SW480 (cell line): ENCODE data around the gene TAGLN2.

Experiments
- DNase-seq: peaks from one replicate; pipeline ENCODE4 v3.0.0-alpha.2; 2016; ENCODE audit warnings: low spot score

The TAGLN2 gene

GRCh38 chr1:159924791-159925718 is at the start of gene TAGLN2:
Gene TAGLN2 (minus strand): TSS chr1:159925507. CDS start chr1:159920509, 4,998 bp downstream.
- DNase-seq, result peak; percentile 82

GRCh38 chr1:159974350-159974965 is 49.2 kb upstream of the TAGLN2 start:
- DNase-seq, result no peak

GRCh38 chr1:159973350-159973940 is 48.1 kb upstream of the TAGLN2 start:
- no peak for DNase-seq

- no peak for DNase-seq
Observed at GRCh38 chr1:159972443-159973205, 47.3 kb upstream of the TAGLN2 start.

- peak; percentile 83 for DNase-seq
Observed at GRCh38 chr1:159970932-159971342, 45.6 kb upstream of the TAGLN2 start.

GRCh38 chr1:159968901-159969300 is 43.6 kb upstream of the TAGLN2 start:
- DNase-seq, result no peak

GRCh38 chr1:159965263-159965662 is 40.0 kb upstream of the TAGLN2 start:
- no peak for DNase-seq

GRCh38 chr1:159964144-159964543 is 38.8 kb upstream of the TAGLN2 start:
- no peak for DNase-seq

- DNase-seq, result no peak
Observed at GRCh38 chr1:159962176-159962575, 36.9 kb upstream of the TAGLN2 start.

- no peak for DNase-seq
Observed at GRCh38 chr1:159961636-159962035, 36.3 kb upstream of the TAGLN2 start.

- no peak for DNase-seq
Observed at GRCh38 chr1:159960721-159961381, 35.5 kb upstream of the TAGLN2 start.

GRCh38 chr1:159959451-159959850 is 34.1 kb upstream of the TAGLN2 start:
- no peak for DNase-seq

- DNase-seq, result no peak
Observed at GRCh38 chr1:159958719-159959380, 33.5 kb upstream of the TAGLN2 start.

- no peak for DNase-seq
Observed at GRCh38 chr1:159957824-159958268, 32.5 kb upstream of the TAGLN2 start.

- DNase-seq, result no peak
Observed at GRCh38 chr1:159955456-159955855, 30.1 kb upstream of the TAGLN2 start.

GRCh38 chr1:159953536-159954515 is 28.5 kb upstream of the TAGLN2 start, which contains the start of gene SLAMF9:
Gene SLAMF9 (minus strand): TSS chr1:159954237. CDS start chr1:159954137, 100 bp downstream.
- DNase-seq, result no peak

GRCh38 chr1:159952932-159953331 is 27.6 kb upstream of the TAGLN2 start:
- DNase-seq, result no peak

GRCh38 chr1:159951551-159951950 is 26.2 kb upstream of the TAGLN2 start:
- DNase-seq, result no peak

GRCh38 chr1:159951016-159951415 is 25.7 kb upstream of the TAGLN2 start:
- DNase-seq, result no peak

GRCh38 chr1:159949981-159950381 is 24.7 kb upstream of the TAGLN2 start:
- no peak for DNase-seq
